AG09309 (cell line): ENCODE results near the gene USP3.

Source experiments
- DNase-seq: peaks from one replicate; pipeline ENCODE4 v3.0.0-alpha.2; 2010; ENCODE audit warnings: low read depth
- H3K4me3 ChIP-seq: 2 replicates; pipeline ENCODE4 v1.5.1; 2011; ENCODE audit warnings: mild to moderate bottlenecking, low read depth, low read length, moderate library complexity; ENCODE audit not compliant: control insufficient read depth
- CTCF ChIP-seq: IDR thresholded peaks from 2 replicates; pipeline ENCODE4 v1.5.1; 2011; ENCODE audit warnings: mild to moderate bottlenecking, low read depth, low read length, inconsistent platforms; ENCODE audit not compliant: insufficient read depth, control insufficient read depth; ENCODE audit errors: missing control alignments

USP3 gene

DNA sequence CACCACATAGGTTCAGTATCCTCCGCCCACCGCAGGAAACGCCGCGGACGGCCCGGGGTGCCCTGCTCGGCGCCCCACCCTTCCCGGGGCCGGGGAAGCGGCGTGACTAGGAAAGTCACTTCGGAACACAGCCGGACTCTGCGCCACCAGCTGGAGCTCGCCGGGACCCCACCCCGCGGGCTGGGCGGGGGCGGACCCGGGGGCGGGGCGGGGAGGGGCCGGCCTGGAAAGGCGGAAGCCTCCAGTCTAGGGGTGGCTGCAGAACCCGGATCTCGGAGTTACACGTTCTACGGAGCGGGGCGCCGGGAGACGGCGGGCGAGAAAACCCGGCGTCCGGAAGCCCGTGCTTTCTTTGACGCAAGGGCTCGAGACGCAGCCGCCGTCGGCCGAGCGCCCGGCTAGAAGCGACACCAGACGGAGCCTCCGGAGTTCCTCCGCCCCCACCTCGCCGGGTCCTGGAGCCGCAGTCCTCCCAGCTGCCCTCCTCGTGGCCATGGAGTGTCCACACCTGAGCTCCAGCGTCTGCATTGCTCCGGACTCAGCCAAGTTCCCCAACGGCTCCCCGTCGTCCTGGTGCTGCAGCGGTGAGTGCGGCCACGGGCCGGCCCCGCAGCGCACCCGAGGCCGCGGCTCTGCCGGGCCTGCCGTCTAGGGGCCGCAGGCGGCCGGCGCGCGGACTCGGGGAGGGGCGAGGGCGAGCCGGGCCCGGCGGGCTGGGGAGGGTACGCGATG lies at the start of gene USP3:
TSS of gene USP3 (plus strand) at position 347 of the 732 bp plus-strand sequence. CDS start at position 494, 147 bp downstream.
- DNase-seq: peak; percentile 86
- H3K4me3 ChIP-seq: peak within 1 kb of the TSS; percentile 64
- peak; percentile 27 for TF ChIP-seq CTCF

GRCh38 chr15:63456258-63456657 lies 48.1 kb upstream of the USP3 start:
- no peak overlapping the region for H3K4me3 ChIP-seq
- no peak for TF ChIP-seq CTCF
- no peak for DNase-seq

GRCh38 chr15:63457379-63457778 lies 47.0 kb upstream of the USP3 start:
- TF ChIP-seq CTCF: no peak
- no peak for DNase-seq
- no peak overlapping the region for H3K4me3 ChIP-seq

DNA sequence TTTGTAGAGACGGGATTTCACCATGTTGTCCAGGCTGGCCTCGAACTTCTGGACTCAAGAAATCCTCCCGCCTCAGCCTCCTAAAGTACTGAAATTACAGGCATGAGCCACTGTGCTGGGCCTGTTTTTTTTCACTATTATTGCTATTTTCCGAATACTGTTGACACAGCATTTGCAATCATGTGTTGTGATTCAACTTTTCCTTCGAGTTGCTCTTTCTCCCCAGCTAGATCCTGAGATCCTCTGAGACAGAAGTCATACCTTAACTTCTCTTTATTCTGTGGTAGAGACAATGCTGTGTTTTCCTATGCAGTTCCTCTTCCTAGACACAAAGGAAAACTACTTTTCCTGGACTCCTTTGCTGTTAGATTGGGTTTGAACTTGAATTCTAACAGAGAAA lies 46.4 kb upstream of the USP3 start:
- H3K4me3 ChIP-seq: no peak overlapping the region
- no peak for DNase-seq
- TF ChIP-seq CTCF: no peak

- no peak for DNase-seq
- no peak for TF ChIP-seq CTCF
- no peak overlapping the region for H3K4me3 ChIP-seq
These were observed 45.5 kb upstream of the USP3 start for GRCh38 chr15:63458794-63459395.

GRCh38 chr15:63460210-63461155 lies 43.9 kb upstream of the USP3 start:
- H3K4me3 ChIP-seq: no peak overlapping the region
- TF ChIP-seq CTCF: no peak
- no peak for DNase-seq
